Lung (tissue), 12 donors: ENCODE data around the gene TBX3. TPM values are rescaled to one million over a fixed set of nuclear protein-coding genes. Genes with fewer than 3 reads are reported as not detected.

Source experiments
- ATAC-seq: fragments of 200-7000 bp; cut with Tn5 transposase; one replicate; pipeline ENCODE4 v1.9.1; 2020; ENCODE audit warnings: moderate number of reproducible peaks; ENCODE audit not compliant: insufficient read depth, low FRiP score
- DNase-seq, 3 donors: peaks; one replicate each; pipeline ENCODE4 v3.0.0-alpha.2; 2013 to 2017
- H3K27ac ChIP-seq, 2 donors: one replicate each; pipeline ENCODE4 v1.5.1; 2013; ENCODE audit warnings: mild to moderate bottlenecking in 2 of 2, moderate library complexity in 2 of 2, control low read depth in 1 of 2, inconsistent platforms in 1 of 2, low read depth in 1 of 2, low read length in 1 of 2
- H3K27me3 ChIP-seq, 3 donors: one replicate each; pipeline ENCODE4 v1.5.1; 2013; ENCODE audit warnings: low read length in 2 of 3; ENCODE audit not compliant: control insufficient read depth in 3 of 3, insufficient read depth in 3 of 3
- H3K36me3 ChIP-seq, 4 donors: one replicate each; pipeline ENCODE4 v1.5.1; 2013; ENCODE audit warnings: low read length in 4 of 4, mild to moderate bottlenecking in 1 of 4, moderate library complexity in 1 of 4; ENCODE audit not compliant: control insufficient read depth in 4 of 4, insufficient read depth in 4 of 4
- H3K4me1 ChIP-seq, 5 donors: one replicate each; pipeline ENCODE4 v1.5.1; 2013; ENCODE audit warnings: low read length in 5 of 5, mild to moderate bottlenecking in 2 of 5, moderate library complexity in 1 of 5; ENCODE audit not compliant: control insufficient read depth in 5 of 5, insufficient read depth in 5 of 5
- H3K4me3 ChIP-seq: one replicate; pipeline ENCODE4 v1.5.1; 2013; ENCODE audit warnings: mild to moderate bottlenecking, control low read depth, moderate library complexity
- H3K9ac ChIP-seq, 2 donors: one replicate each; pipeline ENCODE4 v1.5.1; 2013; ENCODE audit warnings: low read length in 2 of 2, control low read depth in 1 of 2; ENCODE audit not compliant: insufficient read depth in 1 of 2
- H3K9me3 ChIP-seq, 4 donors: one replicate each; pipeline ENCODE4 v1.5.1; 2013; ENCODE audit warnings: low read length in 3 of 4, mild to moderate bottlenecking in 1 of 4, moderate library complexity in 1 of 4; ENCODE audit not compliant: control insufficient read depth in 4 of 4, insufficient read depth in 3 of 4
- WGBS, 2 donors: extraction: QIAGEN DNeasy Blood & Tissue Kit; methylation state at CpG; one replicate each; pipeline ENCODE4 v1.1.7; 2013; 5-methylcytosine and 5-hydroxymethylcytosine counted together
- polyA plus RNA-seq, 2 donors: library from polyadenylated mRNA; stranded (reverse); fragments of 200-250 nt; gene quantifications; one replicate each; pipeline ENCODE4 v1.2.1, GENCODE V29; 2013
- total RNA-seq, 2 donors: library from RNA; depleted of rRNA in 1 of 2; stranded (reverse); fragments of >200 nt in 1 of 2; gene quantifications; one replicate each; pipeline ENCODE4 v1.2.1, GENCODE V29; 2014 to 2021
- TF ChIP-seq, protein P1 (sequence below): IDR thresholded peaks from 2 replicates; pipeline ENCODE4 v1.5.1; 2012; ENCODE audit warnings: mild to moderate bottlenecking; ENCODE audit errors: control extremely low read depth, extremely low read depth
- donor health status: control.
- donor health status: control.
- donor health status: Bipolar disorder and iron deficiency.
- donor health status: healthy.
- donor health status: DM: yes; HTN: yes; CAD: no.

TBX3 gene
- total and polyA plus RNA-seq, 4 donors = 19.3 to 126 (median 39.6) TPM

DNA sequence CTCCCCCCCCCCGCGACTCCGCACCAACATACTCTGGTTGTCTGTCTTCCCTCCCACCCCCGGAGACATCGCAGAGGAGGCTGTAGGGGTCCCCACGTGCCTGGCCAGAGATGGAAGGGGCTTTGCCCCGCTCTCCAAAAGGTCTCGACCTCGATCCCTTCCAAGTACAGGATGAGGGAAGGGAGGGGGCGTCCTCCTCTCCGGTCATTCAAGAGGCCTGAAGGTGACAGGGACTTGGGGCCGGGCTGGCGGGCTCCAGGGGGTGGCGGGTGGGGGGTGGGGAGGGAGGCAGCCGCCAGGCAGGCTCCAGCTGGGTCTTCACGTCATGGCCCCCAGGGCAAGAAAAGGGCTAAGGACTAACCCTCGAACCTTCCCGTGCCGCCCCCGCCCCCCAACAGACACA lies 15.1 kb downstream of the TBX3 start:
- DNase-seq (peak in 1 of 3 donors; percentile 58), ATAC-seq (no peak)
- 1 to 3% methylated on average over 17 to 20 of the region's 20 CpGs for WGBS, 2 donors
- TF ChIP-seq, protein P1, sequence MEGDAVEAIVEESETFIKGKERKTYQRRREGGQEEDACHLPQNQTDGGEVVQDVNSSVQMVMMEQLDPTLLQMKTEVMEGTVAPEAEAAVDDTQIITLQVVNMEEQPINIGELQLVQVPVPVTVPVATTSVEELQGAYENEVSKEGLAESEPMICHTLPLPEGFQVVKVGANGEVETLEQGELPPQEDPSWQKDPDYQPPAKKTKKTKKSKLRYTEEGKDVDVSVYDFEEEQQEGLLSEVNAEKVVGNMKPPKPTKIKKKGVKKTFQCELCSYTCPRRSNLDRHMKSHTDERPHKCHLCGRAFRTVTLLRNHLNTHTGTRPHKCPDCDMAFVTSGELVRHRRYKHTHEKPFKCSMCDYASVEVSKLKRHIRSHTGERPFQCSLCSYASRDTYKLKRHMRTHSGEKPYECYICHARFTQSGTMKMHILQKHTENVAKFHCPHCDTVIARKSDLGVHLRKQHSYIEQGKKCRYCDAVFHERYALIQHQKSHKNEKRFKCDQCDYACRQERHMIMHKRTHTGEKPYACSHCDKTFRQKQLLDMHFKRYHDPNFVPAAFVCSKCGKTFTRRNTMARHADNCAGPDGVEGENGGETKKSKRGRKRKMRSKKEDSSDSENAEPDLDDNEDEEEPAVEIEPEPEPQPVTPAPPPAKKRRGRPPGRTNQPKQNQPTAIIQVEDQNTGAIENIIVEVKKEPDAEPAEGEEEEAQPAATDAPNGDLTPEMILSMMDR = no peak
- Histone ChIP-seq H3K9ac (peak overlapping the region in 1 of 2 donors; percentile 90), H3K27ac (peak overlapping the region in 1 of 2 donors; percentile 86), H3K9me3 (peaks cover 0 to 3% (median 0%) of the 10 kb centered on the region in 4 donors), H3K4me3 (no peak overlapping the region), H3K27me3 (peaks cover 8 to 63% (median 12%) of the 10 kb centered on the region in 3 donors), H3K4me1 (peaks cover 0 to 63% (median 7%) of the 10 kb centered on the region in 5 donors), H3K36me3 (peaks cover 0 to 10% (median 6%) of the 10 kb centered on the region in 4 donors)

GRCh38 chr12:114668151-114668885 lies 15.7 kb downstream of the TBX3 start:
- Histone ChIP-seq H3K36me3 (peaks cover 0 to 5% (median 3%) of the 10 kb centered on the region in 4 donors), H3K9me3 (peaks cover 0 to 3% (median 0%) of the 10 kb centered on the region in 4 donors), H3K27ac (peak overlapping the region in 1 of 2 donors; percentile 26), H3K27me3 (peaks cover 8 to 62% (median 15%) of the 10 kb centered on the region in 3 donors), H3K9ac (peak overlapping the region in 1 of 2 donors; percentile 70), H3K4me3 (no peak overlapping the region), H3K4me1 (peaks cover 0 to 58% (median 3%) of the 10 kb centered on the region in 5 donors)
- DNase-seq = peak; percentile 87 to 92 (median 90)
- TF ChIP-seq, protein P1 = peak; percentile 60
- ATAC-seq = peak; percentile 56
- WGBS, 2 donors = 1 to 2% methylated on average over 38 to 46 of the region's 46 CpGs

- no peak for DNase-seq
- ATAC-seq = no peak
- Histone ChIP-seq H3K4me1 (peaks cover 0 to 52% (median under 1%) of the 10 kb centered on the region in 5 donors), H3K36me3 (peaks cover 0 to 4% (median 1%) of the 10 kb centered on the region in 4 donors), H3K9me3 (peaks cover 0 to 3% (median 0%) of the 10 kb centered on the region in 4 donors), H3K27me3 (peaks cover 8 to 68% (median 17%) of the 10 kb centered on the region in 3 donors), H3K27ac (no peak overlapping the region), H3K4me3 (no peak overlapping the region), H3K9ac (peak overlapping the region in 1 of 2 donors; percentile 70)
- TF ChIP-seq, protein P1 = no peak
- 21 to 28% methylated on average over 16 of the region's 16 CpGs for WGBS, 2 donors
Observed at GRCh38 chr12:114667669-114668150, 16.3 kb downstream of the TBX3 start.
